AG04449 (cell line): Measurements from ENCODE around the gene FERMT3.

ENCODE experiments used
- CTCF ChIA-PET: fragments of 350-600 bp; formaldehyde crosslinking; extraction: SDS; loops from one replicate; lab custom pipeline; 2021; ENCODE audit warnings: antibody characterized with exemption; lab: Yijun Ruan, JAX
- POLR2A ChIA-PET: fragments of 400-600, 350-600 bp; formaldehyde crosslinking; extraction: SDS; loops from one replicate; lab custom pipeline; 2020; ENCODE audit warnings: antibody characterized with exemption, inconsistent platforms; lab: Yijun Ruan, JAX
- DNase-seq: peaks from one replicate; pipeline ENCODE4 v3.0.0-alpha.2; 2010; ENCODE audit warnings: low read depth, low spot score
- H3K4me3 ChIP-seq: 2 replicates; pipeline ENCODE4 v1.5.1; 2011; ENCODE audit warnings: low read depth, mild to moderate bottlenecking, control low read depth, low read length
- TF ChIP-seq, protein P1 (sequence below): IDR thresholded peaks from one replicate; pipeline ENCODE4 v1.5.1; 2011; ENCODE audit warnings: mild to moderate bottlenecking, moderate library complexity, low read length, control low read depth, inconsistent platforms; ENCODE audit not compliant: insufficient read depth; ENCODE audit errors: missing control alignments

FERMT3 gene

DNA sequence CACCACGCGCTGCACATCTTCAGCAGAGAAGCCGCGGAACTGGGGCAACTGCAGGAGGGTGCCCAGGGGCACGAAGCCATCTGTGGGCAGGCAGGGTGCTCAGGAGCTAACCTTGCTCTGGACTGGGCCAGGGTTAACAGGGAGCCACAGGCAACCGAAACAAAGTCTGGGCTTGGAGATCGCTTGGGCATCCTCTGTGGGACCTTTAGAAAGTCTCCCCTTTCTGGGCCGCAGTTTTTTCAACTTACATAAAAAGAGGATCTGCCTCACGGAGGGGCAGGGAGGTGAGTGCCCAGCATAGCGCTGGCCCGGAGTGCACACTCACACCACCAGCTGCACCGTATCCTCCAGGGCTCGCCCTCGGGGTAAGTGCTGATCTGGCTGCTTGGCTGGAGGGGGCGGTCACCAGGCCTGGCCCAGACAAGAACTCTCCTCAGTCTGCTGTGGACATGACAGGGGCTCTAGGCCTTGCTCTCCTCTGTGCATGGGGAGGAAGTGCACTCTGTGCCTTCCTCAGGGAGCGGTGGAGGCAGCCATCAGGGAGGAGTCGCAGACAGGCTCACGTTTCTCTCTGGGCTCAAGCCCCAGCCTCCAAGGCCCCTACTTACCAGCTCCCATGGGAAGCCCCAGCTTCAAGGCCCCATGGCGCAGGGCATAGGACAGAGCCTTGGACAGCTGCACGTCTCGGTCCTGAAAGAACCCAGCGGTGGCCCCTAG, 18.5 kb downstream of the FERMT3 start:
- ChIA-PET CTCF (interaction anchor here (0.6 to 5.2 kb wide), 6 partner anchors 10 to 79 kb away, joined by 3 to 56 read pairs (median 6); partner anchors contain the start of gene FERMT3), POLR2A (interaction anchor here (1.6 kb wide), 1 partner anchor 11 kb away, joined by 6 read pairs; no protein-coding TSS in a partner anchor)
- TF ChIP-seq, protein P1, sequence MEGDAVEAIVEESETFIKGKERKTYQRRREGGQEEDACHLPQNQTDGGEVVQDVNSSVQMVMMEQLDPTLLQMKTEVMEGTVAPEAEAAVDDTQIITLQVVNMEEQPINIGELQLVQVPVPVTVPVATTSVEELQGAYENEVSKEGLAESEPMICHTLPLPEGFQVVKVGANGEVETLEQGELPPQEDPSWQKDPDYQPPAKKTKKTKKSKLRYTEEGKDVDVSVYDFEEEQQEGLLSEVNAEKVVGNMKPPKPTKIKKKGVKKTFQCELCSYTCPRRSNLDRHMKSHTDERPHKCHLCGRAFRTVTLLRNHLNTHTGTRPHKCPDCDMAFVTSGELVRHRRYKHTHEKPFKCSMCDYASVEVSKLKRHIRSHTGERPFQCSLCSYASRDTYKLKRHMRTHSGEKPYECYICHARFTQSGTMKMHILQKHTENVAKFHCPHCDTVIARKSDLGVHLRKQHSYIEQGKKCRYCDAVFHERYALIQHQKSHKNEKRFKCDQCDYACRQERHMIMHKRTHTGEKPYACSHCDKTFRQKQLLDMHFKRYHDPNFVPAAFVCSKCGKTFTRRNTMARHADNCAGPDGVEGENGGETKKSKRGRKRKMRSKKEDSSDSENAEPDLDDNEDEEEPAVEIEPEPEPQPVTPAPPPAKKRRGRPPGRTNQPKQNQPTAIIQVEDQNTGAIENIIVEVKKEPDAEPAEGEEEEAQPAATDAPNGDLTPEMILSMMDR = no peak
- H3K4me3 ChIP-seq = peak overlapping the region; percentile 91
- DNase-seq = no peak

DNA sequence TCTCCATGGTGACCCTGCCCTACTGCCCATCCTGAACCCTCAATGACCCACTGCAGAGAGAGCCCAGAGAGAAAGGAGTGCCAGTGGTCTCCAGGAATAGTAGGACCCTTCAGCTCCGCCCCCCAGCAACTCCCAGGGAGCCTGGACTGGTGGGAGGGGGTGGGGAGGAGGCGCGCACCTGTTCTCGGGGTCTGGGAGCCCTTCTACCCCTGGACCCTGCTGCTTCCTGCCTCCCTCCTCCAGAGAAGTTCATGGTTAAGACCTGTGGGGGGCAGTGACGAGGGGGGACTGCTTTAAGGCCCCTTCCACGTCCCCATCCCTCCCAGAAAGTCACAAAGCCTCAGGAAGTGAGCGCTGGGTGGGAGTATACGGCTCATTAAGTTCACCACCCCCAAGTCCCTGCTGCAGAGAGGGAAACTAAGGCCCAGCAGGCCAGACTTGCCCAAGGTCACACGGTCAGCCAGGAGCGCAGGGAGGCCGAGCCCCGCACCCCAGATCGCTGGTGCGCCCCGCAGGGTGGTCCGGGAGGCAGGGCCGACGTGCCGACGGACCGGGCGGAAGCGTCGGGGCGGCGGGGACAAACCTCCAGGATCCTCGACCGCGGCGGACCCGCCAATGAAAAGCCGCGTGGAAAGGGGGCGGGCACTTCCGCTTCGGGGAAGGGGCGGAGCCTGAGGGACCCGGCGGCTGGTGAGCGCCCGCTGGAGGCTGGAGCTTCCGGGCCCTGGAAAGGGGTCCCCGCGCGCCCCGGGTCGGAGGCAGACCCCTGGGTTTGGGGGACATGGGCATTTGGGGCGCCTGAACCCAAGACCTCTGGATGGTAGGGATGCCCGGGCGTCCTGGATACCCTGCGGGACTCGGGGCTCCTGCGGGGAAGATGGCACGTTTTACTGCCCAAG, 19.3 kb downstream of the FERMT3 start, which contains the start of the genes NUDT22 and TRPT1:
TSS of gene NUDT22 (plus strand) at position 667 of the 899 bp plus-strand sequence. CDS start 379 bp downstream, outside the sequence.
TSS of gene TRPT1 (minus strand) at position 579 of the 899 bp plus-strand sequence. CDS start at position 253, 326 bp downstream.
- ChIA-PET POLR2A (interaction anchor here (0.9 to 2.5 kb wide), 7 partner anchors 11 to 44 kb away, joined by 3 to 20 read pairs (median 5); partner anchors contain the start of gene FKBP2), CTCF (interaction anchor here (0.6 to 5.2 kb wide), 10 partner anchors 10 to 78 kb away, joined by 3 to 56 read pairs (median 4); partner anchors contain the start of gene FERMT3)
- H3K4me3 ChIP-seq = peak within 1 kb of the TSS; percentile 91
- DNase-seq = no peak
- TF ChIP-seq, protein P1 = peak; percentile 27

GRCh38 chr11:64226507-64227051, 20.1 kb downstream of the FERMT3 start:
- TF ChIP-seq, protein P1 = no peak
- no peak for DNase-seq
- CTCF ChIA-PET = interaction anchor here (1.0 to 5.2 kb wide), 8 partner anchors 12 to 77 kb away, joined by 3 to 56 read pairs (median 6); partner anchors contain the start of gene FERMT3
- POLR2A ChIA-PET = interaction anchor here (0.8 to 2.5 kb wide), 8 partner anchors 12 to 44 kb away, joined by 3 to 20 read pairs (median 4); partner anchors contain the start of gene FKBP2
- H3K4me3 ChIP-seq = peak overlapping the region; percentile 91

DNA sequence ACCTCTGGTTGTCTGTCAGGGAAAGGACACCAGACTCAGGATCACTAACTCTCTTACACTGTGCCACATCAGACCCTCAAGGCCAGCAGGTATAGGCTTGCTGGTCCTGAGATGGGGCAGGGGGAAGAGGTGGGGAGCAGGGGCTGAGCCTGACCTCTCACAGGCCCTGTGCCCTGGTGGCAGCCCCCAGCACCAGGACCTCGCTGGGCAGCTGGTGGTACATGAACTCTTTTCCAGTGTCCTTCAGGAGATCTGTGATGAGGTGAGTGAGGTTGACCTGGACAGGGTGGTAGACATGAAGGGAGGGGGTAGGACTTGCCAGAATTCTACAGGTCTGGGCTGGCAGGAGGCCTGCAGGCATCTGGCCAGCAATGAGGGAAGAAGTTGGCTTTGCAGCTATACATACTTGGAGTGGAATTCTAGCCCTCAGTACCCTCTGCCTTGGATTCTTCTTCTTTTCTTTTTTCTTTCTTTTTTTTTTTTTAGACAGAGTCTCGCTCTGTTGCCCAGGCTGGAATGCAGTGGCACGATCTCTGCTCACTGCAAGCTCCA, 21.0 kb downstream of the FERMT3 start:
- ChIA-PET CTCF (interaction anchor here (1.5 to 5.2 kb wide), 5 partner anchors 20 to 76 kb away, joined by 4 to 56 read pairs (median 9); partner anchors contain the start of gene FERMT3), POLR2A (interaction anchor here (2.5 kb wide), 1 partner anchor 14 kb away, joined by 20 read pairs; the partner anchor contains the start of gene FKBP2)
- H3K4me3 ChIP-seq = peak overlapping the region; percentile 91
- DNase-seq = no peak
- TF ChIP-seq, protein P1 = no peak

DNA sequence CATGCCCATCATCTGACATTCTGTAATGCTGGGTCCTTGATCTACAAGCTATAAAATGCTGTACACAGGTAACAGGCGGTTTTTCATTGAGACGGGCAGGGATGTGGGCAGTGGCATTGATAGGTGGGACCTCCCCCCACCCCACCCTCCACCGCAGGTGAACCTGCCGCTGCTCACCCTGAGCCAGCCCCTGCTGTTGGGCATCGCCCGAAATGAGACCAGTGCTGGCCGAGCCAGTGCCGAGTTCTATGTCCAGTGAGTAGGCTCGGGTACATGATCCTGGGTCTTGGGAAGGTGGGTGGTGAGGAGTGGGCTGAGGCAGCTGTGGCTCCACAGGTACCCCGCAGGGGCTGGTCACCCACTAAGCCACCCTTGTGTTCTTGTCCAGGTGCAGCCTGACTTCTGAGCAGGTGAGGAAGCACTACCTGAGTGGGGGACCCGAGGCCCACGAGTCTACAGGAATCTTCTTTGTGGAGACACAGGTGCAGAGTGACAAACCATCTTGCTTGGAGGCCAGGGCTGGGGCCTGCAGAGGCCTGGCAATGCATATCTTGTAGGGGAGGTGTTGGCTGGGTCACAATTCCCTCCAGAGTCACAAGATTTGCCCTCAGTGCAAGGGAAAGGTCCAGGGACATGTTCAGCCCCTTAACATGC, 22.7 kb downstream of the FERMT3 start:
- CTCF ChIA-PET = interaction anchor here (3.2 kb wide), 1 partner anchor 25 kb away, joined by 10 read pairs; no protein-coding TSS in a partner anchor

More for the DNA sequence above, 22.7 kb downstream of the FERMT3 start:
- no peak overlapping the region for H3K4me3 ChIP-seq
- POLR2A ChIA-PET = interaction anchor here (1.0 kb wide), 1 partner anchor 44 kb away, joined by 3 read pairs; the partner anchor contains the start of gene STIP1
- no peak for DNase-seq
- TF ChIP-seq, protein P1 = no peak
